Chondrocyte (in vitro differentiated cells): Measurements from ENCODE around the gene PIK3R1. TPM values are rescaled to one million over a fixed set of nuclear protein-coding genes. Genes with fewer than 3 reads are reported as not detected.

ENCODE experiments used
- DNase-seq: peaks from one replicate; pipeline ENCODE4 v3.0.0; 2021; ENCODE audit warnings: mixed read lengths, low spot score
- H3K27ac Mint-ChIP-seq: one replicate; pipeline ENCODE4 v1.8.0; 2021; ENCODE audit warnings: mild to moderate bottlenecking, moderate library complexity, mixed read lengths; ENCODE audit not compliant: unreplicated experiment
- H3K27me3 Mint-ChIP-seq: 2 replicates; pipeline ENCODE4 v1.8.0; 2021; ENCODE audit warnings: low read depth, mixed read lengths
- H3K36me3 Mint-ChIP-seq: 2 replicates; pipeline ENCODE4 v1.8.0; 2021; ENCODE audit warnings: low read depth, mixed read lengths
- H3K4me1 Mint-ChIP-seq: 2 replicates; pipeline ENCODE4 v1.8.0; 2021; ENCODE audit warnings: low read depth, mild to moderate bottlenecking, mixed read lengths
- H3K4me3 Mint-ChIP-seq: one replicate; pipeline ENCODE4 v1.8.0; 2021; ENCODE audit warnings: mild to moderate bottlenecking, moderate library complexity, mixed read lengths; ENCODE audit not compliant: unreplicated experiment
- H3K9me3 Mint-ChIP-seq: 2 replicates; pipeline ENCODE4 v1.8.0; 2021; ENCODE audit warnings: low read depth, mixed read lengths
- total RNA-seq: library from RNA; stranded (reverse); gene quantifications from 3 replicates; pipeline ENCODE4 v1.2.1, GENCODE V29; 2021
- TF ChIP-seq, protein P1 (sequence below): fragments of 200-600 bp; sonication (generic); IDR thresholded peaks from 2 replicates; pipeline ENCODE4 v1.5.0; 2021; ENCODE audit warnings: antibody characterized with exemption, mild to moderate bottlenecking, moderate library complexity

Gene PIK3R1
- total RNA-seq, 1 donor from 2014 or later, result 60.7 TPM

DNA sequence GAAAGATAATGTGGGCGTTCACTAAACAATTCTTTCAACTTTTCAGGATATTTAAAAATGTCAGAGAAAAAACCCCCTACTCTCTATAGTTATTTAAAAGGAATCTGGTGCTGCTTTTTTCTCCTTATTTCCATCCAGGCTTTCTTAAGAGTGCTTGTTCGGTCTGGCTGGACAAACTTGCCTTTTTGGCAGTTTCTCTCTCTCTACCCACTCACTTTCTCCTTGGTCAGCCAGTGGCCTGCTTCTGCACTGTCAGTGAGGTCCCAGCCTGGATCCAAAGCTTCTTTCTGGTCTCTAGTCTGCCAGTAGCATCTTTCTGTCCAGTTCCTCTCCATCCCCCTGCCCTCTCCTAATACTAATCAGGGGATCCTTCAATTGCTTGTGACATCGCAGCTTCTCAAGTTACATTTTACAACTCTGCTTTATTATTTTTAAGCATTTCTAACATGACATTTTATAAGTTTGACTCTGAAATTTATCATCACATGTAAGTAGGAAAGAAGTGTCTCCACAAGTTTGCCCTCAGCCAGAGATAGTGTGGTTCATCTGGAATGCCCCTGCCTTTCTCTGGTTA, 50.4 kb downstream of the PIK3R1 start:
- Mint-ChIP-seq H3K27ac (peak overlapping the region; percentile 89), H3K4me3 (no peak overlapping the region), H3K9me3 (peaks cover 2% of the 10 kb centered on the region)

DNA sequence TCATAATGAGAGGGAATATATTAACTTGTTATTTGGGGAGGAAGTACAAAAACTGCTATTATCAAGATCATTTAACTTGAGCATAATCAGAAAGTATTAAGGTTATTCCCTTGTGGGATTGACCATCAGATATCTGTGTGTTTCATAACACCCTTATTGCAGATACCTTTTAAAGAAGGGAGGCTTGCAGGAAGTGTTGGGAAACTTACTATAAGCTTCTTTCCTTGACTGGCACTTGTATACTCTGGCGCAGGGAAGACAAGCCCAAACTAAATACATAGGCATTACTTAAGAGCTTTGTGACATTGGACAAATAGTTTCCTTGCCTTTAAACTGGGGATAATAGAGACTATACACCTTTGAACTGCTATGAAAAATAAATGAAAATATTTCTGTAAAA, 50.9 kb downstream of the PIK3R1 start:
- Mint-ChIP-seq H3K4me3 (no peak overlapping the region), H3K27ac (peak overlapping the region; percentile 89), H3K9me3 (peaks cover 2% of the 10 kb centered on the region), H3K4me1 (peaks cover 81% of the 10 kb centered on the region), H3K27me3 (no peaks in the 10 kb centered on the region), H3K36me3 (peaks cover 1% of the 10 kb centered on the region)
- TF ChIP-seq, protein P1, sequence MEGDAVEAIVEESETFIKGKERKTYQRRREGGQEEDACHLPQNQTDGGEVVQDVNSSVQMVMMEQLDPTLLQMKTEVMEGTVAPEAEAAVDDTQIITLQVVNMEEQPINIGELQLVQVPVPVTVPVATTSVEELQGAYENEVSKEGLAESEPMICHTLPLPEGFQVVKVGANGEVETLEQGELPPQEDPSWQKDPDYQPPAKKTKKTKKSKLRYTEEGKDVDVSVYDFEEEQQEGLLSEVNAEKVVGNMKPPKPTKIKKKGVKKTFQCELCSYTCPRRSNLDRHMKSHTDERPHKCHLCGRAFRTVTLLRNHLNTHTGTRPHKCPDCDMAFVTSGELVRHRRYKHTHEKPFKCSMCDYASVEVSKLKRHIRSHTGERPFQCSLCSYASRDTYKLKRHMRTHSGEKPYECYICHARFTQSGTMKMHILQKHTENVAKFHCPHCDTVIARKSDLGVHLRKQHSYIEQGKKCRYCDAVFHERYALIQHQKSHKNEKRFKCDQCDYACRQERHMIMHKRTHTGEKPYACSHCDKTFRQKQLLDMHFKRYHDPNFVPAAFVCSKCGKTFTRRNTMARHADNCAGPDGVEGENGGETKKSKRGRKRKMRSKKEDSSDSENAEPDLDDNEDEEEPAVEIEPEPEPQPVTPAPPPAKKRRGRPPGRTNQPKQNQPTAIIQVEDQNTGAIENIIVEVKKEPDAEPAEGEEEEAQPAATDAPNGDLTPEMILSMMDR, result no peak
- DNase-seq, result no peak

More for the DNA sequence above, 50.4 kb downstream of the PIK3R1 start:
- TF ChIP-seq, protein P1, result no peak
- no peak for DNase-seq
- Mint-ChIP-seq H3K4me1 (peaks cover 86% of the 10 kb centered on the region), H3K27me3 (no peaks in the 10 kb centered on the region), H3K36me3 (peaks cover 1% of the 10 kb centered on the region)

DNA sequence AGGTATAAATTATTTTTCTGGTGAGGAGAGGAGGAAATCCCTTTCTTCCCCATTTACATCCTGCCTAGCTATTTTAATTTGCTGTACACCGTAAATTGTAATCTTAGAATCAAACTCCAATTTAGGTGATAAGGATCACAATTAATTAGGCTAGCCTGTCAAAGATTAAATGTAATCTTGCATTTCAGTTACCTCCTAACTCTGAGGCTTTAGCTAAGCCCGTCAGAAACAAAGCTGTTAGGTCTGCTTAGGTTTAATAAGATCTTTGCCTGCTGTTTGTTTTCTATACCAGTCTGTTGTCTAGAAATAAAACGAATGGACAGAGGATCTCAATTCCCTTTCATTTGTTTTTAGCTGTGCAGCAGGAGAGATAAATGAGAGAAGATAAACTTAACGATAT, 51.5 kb downstream of the PIK3R1 start:
- H3K4me3 Mint-ChIP-seq, result no peak overlapping the region
- peak overlapping the region; percentile 63 for H3K27ac Mint-ChIP-seq
- H3K4me1 Mint-ChIP-seq, result peaks cover 77% of the 10 kb centered on the region

DNA sequence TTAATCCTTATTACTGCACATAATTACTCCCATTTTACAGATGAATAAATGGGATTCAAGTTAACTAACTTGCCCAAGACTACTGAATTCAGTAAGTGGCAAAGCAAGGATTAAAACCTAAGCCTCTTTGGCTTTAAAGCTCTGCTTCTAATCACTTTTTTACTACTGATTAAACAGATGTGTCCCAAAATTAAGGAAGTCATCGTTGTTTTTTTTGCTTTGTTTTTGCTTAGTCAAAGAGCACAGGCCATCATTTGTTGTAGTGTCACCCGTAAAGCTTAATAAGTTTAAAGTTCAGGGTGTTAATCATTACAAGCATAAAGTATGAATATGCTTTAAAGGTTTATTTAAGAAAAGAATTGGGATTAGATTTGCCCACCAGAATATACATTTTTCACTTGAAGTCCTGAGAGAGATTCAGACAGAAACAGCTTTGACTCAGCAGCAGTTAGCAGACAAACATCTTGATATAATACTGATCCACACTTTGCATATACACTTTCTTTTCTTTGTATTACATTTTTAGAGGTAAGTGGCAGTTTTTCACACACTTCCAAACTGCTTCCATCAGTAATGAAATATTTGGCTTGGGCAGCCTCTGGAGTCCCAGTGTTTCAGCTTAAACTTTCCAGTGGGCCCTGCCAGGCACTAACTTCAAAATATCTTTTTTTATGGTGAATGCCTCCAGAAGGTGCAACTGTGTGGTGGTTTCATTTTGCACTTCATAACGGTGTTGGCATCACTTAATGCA, 52.7 kb downstream of the PIK3R1 start:
- Mint-ChIP-seq H3K27me3 (no peaks in the 10 kb centered on the region), H3K4me3 (no peak overlapping the region), H3K36me3 (peaks cover 1% of the 10 kb centered on the region), H3K27ac (peak overlapping the region; percentile 27), H3K9me3 (peaks cover 2% of the 10 kb centered on the region), H3K4me1 (peaks cover 76% of the 10 kb centered on the region)
- TF ChIP-seq, protein P1, result no peak
- no peak for DNase-seq

More for the DNA sequence above, 51.5 kb downstream of the PIK3R1 start:
- TF ChIP-seq, protein P1, result no peak
- Mint-ChIP-seq H3K36me3 (peaks cover 1% of the 10 kb centered on the region), H3K9me3 (peaks cover 2% of the 10 kb centered on the region), H3K27me3 (no peaks in the 10 kb centered on the region)
- no peak for DNase-seq

DNA sequence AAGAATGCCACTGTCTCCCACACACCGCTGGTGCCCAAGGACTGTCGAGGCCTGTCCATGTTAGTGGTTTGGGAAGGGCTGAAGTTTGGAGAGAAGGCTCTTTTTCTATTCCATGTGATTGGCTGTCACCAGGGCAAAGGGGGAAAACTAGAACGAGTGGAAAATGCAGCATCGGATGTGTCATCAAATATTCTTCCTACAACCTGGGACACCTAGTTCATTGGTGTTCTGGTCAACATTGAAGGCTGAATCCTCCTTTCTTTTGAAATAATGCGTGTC, 53.2 kb downstream of the PIK3R1 start:
- Mint-ChIP-seq H3K36me3 (peaks cover 2% of the 10 kb centered on the region), H3K9me3 (peaks cover 2% of the 10 kb centered on the region), H3K4me3 (no peak overlapping the region), H3K27ac (peak overlapping the region; percentile 27), H3K27me3 (no peaks in the 10 kb centered on the region), H3K4me1 (peaks cover 73% of the 10 kb centered on the region)
- TF ChIP-seq, protein P1, result no peak
- DNase-seq, result no peak
